Sigmoid colon (tissue), 4 donors: ENCODE measurements around the gene DPT.

Experiments
- CTCF ChIP-seq, 4 experiments: fragments of 450-650 bp in 3 of 4; fragments of 200-600 bp in 1 of 4; IDR thresholded peaks; one replicate each; pipeline ENCODE4 v1.5.1; 2016 to 2019; ENCODE audit warnings: antibody characterized with exemption in 4 of 4, mild to moderate bottlenecking in 3 of 4, moderate library complexity in 2 of 4
- POLR2A ChIP-seq, 2 donors: fragments of 450-650 bp; IDR thresholded peaks; one replicate each; pipeline ENCODE4 v1.6.1; 2016; ENCODE audit warnings: antibody characterized with exemption in 2 of 2, mild to moderate bottlenecking in 2 of 2, moderate library complexity in 2 of 2
- POLR2AphosphoS5 ChIP-seq, 4 donors: sonication (generic); formaldehyde crosslinking; IDR thresholded peaks; one replicate each; pipeline ENCODE4 v1.6.1; 2017; ENCODE audit warnings: antibody characterized with exemption in 4 of 4

- no peak for TF ChIP-seq CTCF (IDR thresholded peaks at IDR 0.05)
- no peak for TF ChIP-seq POLR2A (IDR thresholded peaks at IDR 0.05)
- no peak for TF ChIP-seq POLR2AphosphoS5 (IDR thresholded peaks at IDR 0.05)
Observed at GRCh38 chr1:168742994-168743650, 14.1 kb upstream of the DPT start.
